Ovary (tissue), 3 donors: ENCODE measurements around the gene ILF2.

Experiments
- CTCF ChIP-seq, 3 donors: fragments of 450-650 bp in 2 of 3; fragments of 200-600 bp in 1 of 3; IDR thresholded peaks; one replicate each; pipeline versions ENCODE4 v1.5.1 to v1.8.0; 2016 to 2022; ENCODE audit warnings: antibody characterized with exemption in 3 of 3, mild to moderate bottlenecking in 1 of 3
- POLR2A ChIP-seq: fragments of 450-650 bp; IDR thresholded peaks from one replicate; pipeline ENCODE4 v1.6.1; 2017; ENCODE audit warnings: antibody characterized with exemption, mild to moderate bottlenecking, moderate library complexity
- donor health status: DM: no; HTN: no; CAD: no.

DNA sequence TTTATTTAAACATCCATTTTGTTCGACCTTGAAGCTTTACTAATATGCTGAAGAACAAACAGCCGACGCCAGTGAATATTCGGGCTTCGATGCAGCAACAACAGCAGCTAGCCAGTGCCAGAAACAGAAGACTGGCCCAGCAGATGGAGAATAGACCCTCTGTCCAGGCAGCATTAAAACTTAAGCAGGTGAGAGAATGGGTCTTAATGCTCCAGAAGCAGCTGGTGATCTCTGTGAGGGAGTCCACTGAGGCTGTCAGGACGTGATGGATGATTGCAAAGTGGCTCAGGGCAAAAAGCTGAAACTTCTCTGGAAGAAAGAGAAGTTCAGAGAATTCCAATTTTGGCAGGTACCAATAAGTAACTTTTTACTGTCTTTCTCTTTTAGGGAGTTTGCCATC, 32.5 kb downstream of the ILF2 start:
- TF ChIP-seq CTCF (IDR thresholded peaks at IDR 0.05) (no peak), POLR2A (no peak)
